A549 (cell line): ENCODE results near the gene TSEN34.
"Not testable (repeated sequence)": the region's sequence is repeated elsewhere in the genome, so short reads cannot be mapped to it uniquely, and the experiment has no call there.

ENCODE experiments used
- CHD2 ChIP-seq: fragments of 150-350 bp; IDR thresholded peaks from 2 replicates; pipeline ENCODE4 v1.6.1; 2014; ENCODE audit warnings: low read length; ENCODE audit not compliant: partially characterized antibody
- HMGXB4 ChIP-seq: fragments of 250-450 bp; sonication (Bioruptor Pico); IDR thresholded peaks from 2 replicates; pipeline ENCODE4 v1.5.0; 2021; ENCODE audit warnings: mild to moderate bottlenecking, moderate library complexity, borderline replicate concordance
- KDM5A ChIP-seq: fragments of 200-600 bp; sonication (generic); IDR thresholded peaks from 2 replicates; pipeline ENCODE4 v1.6.1; 2016; ENCODE audit warnings: antibody characterized with exemption, mild to moderate bottlenecking
- MAFK ChIP-seq: fragments of 450-650 bp; IDR thresholded peaks from 2 replicates; pipeline ENCODE4 v1.6.1; 2014; ENCODE audit not compliant: partially characterized antibody
- MAX ChIP-seq: IDR thresholded peaks from 2 replicates; pipeline ENCODE4 v1.6.1; 2012
- MYC ChIP-seq: IDR thresholded peaks from 2 replicates; pipeline ENCODE4 v1.6.1; 2012; ENCODE audit warnings: mild to moderate bottlenecking, inconsistent platforms, low read length, improper control_type of control experiment, borderline replicate concordance
- PHF8 ChIP-seq: fragments of 200-600 bp; sonication (generic); IDR thresholded peaks from 2 replicates; pipeline ENCODE4 v1.6.1; 2016; ENCODE audit warnings: low read depth, mild to moderate bottlenecking, antibody characterized with exemption, moderate library complexity, borderline replicate concordance
- POLR2A ChIP-seq: IDR thresholded peaks from 2 replicates; pipeline ENCODE4 v1.6.1; 2012; ENCODE audit warnings: mild to moderate bottlenecking, low read length
- RFX5 ChIP-seq: fragments of 450-650 bp; IDR thresholded peaks from 2 replicates; pipeline ENCODE4 v1.7.1; 2014; ENCODE audit warnings: antibody characterized with exemption, mild to moderate bottlenecking, moderate library complexity
- RNF2 ChIP-seq: fragments of 200-600 bp; sonication (generic); IDR thresholded peaks from 2 replicates; pipeline ENCODE4 v1.6.1; 2016; ENCODE audit warnings: low read depth, mild to moderate bottlenecking, antibody characterized with exemption, moderate library complexity, borderline replicate concordance
- SMC3 ChIP-seq: fragments of >200 bp; sonication (Bioruptor Twin); formaldehyde crosslinking; IDR thresholded peaks from 3 replicates; pipeline ENCODE4 v1.6.1; 2018; ENCODE audit warnings: inconsistent platforms
- USF2 ChIP-seq: fragments of 450-650 bp; IDR thresholded peaks from 2 replicates; pipeline ENCODE4 v1.6.1; 2014; ENCODE audit warnings: antibody characterized with exemption
- ZC3H11A ChIP-seq: fragments of 450-650 bp; IDR thresholded peaks from 2 replicates; pipeline ENCODE4 v1.6.1; 2014; ENCODE audit warnings: antibody characterized with exemption, mild to moderate bottlenecking
- TF ChIP-seq, protein P1 (sequence below): fragments of >200 bp; sonication (Bioruptor Twin); formaldehyde crosslinking; IDR thresholded peaks from 3 replicates; pipeline ENCODE4 v1.5.1; 2016

DNA sequence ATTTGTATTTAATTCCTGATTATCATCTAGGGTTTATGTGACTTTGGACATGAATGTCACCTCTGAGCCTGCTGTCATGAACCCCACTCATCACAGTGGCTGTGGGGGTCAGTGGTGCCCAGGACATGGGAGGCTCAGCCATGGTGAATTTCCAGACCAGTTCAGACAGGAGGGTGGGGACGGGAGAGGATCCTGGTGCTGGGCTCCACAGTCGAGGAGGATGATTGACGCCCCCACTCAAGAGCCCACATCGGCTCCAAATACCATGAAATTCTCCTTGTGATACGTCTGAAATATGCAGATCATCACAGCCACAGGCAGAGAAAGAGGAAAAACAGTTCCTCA is 32.8 kb downstream of the TSEN34 start:
- TF ChIP-seq, protein P1, sequence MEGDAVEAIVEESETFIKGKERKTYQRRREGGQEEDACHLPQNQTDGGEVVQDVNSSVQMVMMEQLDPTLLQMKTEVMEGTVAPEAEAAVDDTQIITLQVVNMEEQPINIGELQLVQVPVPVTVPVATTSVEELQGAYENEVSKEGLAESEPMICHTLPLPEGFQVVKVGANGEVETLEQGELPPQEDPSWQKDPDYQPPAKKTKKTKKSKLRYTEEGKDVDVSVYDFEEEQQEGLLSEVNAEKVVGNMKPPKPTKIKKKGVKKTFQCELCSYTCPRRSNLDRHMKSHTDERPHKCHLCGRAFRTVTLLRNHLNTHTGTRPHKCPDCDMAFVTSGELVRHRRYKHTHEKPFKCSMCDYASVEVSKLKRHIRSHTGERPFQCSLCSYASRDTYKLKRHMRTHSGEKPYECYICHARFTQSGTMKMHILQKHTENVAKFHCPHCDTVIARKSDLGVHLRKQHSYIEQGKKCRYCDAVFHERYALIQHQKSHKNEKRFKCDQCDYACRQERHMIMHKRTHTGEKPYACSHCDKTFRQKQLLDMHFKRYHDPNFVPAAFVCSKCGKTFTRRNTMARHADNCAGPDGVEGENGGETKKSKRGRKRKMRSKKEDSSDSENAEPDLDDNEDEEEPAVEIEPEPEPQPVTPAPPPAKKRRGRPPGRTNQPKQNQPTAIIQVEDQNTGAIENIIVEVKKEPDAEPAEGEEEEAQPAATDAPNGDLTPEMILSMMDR, result not testable (repeated sequence)
- not testable (repeated sequence) for TF ChIP-seq MAX; RFX5; RNF2; POLR2A; HMGXB4 (CRISPR knock-in tag); ZC3H11A; PHF8; SMC3; USF2; KDM5A; MYC; MAFK; CHD2
